ENCODE results near the gene DIPK1A. TPM values are rescaled to one million over a fixed set of nuclear protein-coding genes. Genes with fewer than 3 reads are reported as not detected.

The DIPK1A gene
- total RNA-seq, 1 donor: 29.0 TPM

DNA sequence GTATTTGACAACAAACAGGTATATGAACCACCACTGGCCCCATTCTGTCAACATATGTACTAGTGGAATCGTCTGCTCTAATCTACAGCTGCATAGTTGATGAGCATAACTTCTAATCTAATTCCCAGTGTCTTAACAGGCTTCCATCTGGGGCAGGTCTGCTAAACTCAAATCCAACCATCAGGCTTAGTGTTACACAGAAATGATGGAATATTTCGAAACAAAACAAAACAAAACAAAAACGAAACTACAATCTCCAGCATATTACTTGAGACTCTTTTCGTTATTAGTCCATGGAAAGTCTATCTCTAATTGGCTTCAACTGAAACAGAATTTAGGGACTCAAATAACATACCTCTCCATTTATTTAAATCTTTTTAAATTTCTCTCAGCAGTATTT is 37.6 kb downstream of the DIPK1A start:
- TF ChIP-seq, protein P1, sequence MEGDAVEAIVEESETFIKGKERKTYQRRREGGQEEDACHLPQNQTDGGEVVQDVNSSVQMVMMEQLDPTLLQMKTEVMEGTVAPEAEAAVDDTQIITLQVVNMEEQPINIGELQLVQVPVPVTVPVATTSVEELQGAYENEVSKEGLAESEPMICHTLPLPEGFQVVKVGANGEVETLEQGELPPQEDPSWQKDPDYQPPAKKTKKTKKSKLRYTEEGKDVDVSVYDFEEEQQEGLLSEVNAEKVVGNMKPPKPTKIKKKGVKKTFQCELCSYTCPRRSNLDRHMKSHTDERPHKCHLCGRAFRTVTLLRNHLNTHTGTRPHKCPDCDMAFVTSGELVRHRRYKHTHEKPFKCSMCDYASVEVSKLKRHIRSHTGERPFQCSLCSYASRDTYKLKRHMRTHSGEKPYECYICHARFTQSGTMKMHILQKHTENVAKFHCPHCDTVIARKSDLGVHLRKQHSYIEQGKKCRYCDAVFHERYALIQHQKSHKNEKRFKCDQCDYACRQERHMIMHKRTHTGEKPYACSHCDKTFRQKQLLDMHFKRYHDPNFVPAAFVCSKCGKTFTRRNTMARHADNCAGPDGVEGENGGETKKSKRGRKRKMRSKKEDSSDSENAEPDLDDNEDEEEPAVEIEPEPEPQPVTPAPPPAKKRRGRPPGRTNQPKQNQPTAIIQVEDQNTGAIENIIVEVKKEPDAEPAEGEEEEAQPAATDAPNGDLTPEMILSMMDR (IDR thresholded peaks at IDR 0.05; ENCODE audit: extremely low read depth, low read depth, low read length): no peak
- DNase-seq (ENCODE audit: insufficient read length, low spot score, missing footprints): no peak
- Histone ChIP-seq H3K4me3 (ENCODE audit: insufficient read depth, low read length) (peak overlapping the region; percentile 50), H2AFZ (ENCODE audit: low read length) (peak overlapping the region; percentile 70), H3K27me3 (ENCODE audit: insufficient read depth, low read length) (no peaks in the 10 kb centered on the region), H3K9me3 (ENCODE audit: low read depth, low read length) (no peaks in the 10 kb centered on the region), H3K27ac (ENCODE audit: low read depth, low read length) (peak overlapping the region; percentile 69), H3K4me2 (ENCODE audit: insufficient read depth, low read length) (peak overlapping the region; percentile 82), H4K20me1 (ENCODE audit: insufficient read depth, low read length) (no peaks in the 10 kb centered on the region), H3K79me2 (ENCODE audit: insufficient read depth, low read length) (no peaks in the 10 kb centered on the region), H3K4me1 (ENCODE audit: insufficient read depth, low read length) (peaks cover 24% of the 10 kb centered on the region), H3K36me3 (ENCODE audit: insufficient read depth, low read length) (no peaks in the 10 kb centered on the region)

GRCh38 chr1:92922356-92923035 is 38.8 kb downstream of the DIPK1A start:
- Histone ChIP-seq H3K4me3 (ENCODE audit: insufficient read depth, low read length) (peak overlapping the region; percentile 28), H4K20me1 (ENCODE audit: insufficient read depth, low read length) (no peaks in the 10 kb centered on the region), H2AFZ (ENCODE audit: low read length) (peak overlapping the region; percentile 78), H3K9me3 (ENCODE audit: low read depth, low read length) (no peaks in the 10 kb centered on the region), H3K79me2 (ENCODE audit: insufficient read depth, low read length) (no peaks in the 10 kb centered on the region), H3K4me2 (ENCODE audit: insufficient read depth, low read length) (peak overlapping the region; percentile 69), H3K4me1 (ENCODE audit: insufficient read depth, low read length) (peaks cover 24% of the 10 kb centered on the region), H3K27me3 (ENCODE audit: insufficient read depth, low read length) (no peaks in the 10 kb centered on the region), H3K27ac (ENCODE audit: low read depth, low read length) (peak overlapping the region; percentile 81), H3K36me3 (ENCODE audit: insufficient read depth, low read length) (no peaks in the 10 kb centered on the region)
- DNase-seq (ENCODE audit: insufficient read length, low spot score, missing footprints): no peak
- TF ChIP-seq, protein P1 (IDR thresholded peaks at IDR 0.05; ENCODE audit: extremely low read depth, low read depth, low read length): no peak

- no peak for DNase-seq (ENCODE audit: insufficient read length, low spot score, missing footprints)
- H3K4me2 ChIP-seq (ENCODE audit: insufficient read depth, low read length): no peak overlapping the region
- TF ChIP-seq, protein P1 (IDR thresholded peaks at IDR 0.05; ENCODE audit: extremely low read depth, low read depth, low read length): no peak
- no peaks in the 10 kb centered on the region for H4K20me1 ChIP-seq (ENCODE audit: insufficient read depth, low read length)
- H2AFZ ChIP-seq (ENCODE audit: low read length): no peak overlapping the region
- H3K4me1 ChIP-seq (ENCODE audit: insufficient read depth, low read length): peaks cover 24% of the 10 kb centered on the region
- no peaks in the 10 kb centered on the region for H3K27me3 ChIP-seq (ENCODE audit: insufficient read depth, low read length)
- H3K79me2 ChIP-seq (ENCODE audit: insufficient read depth, low read length): no peaks in the 10 kb centered on the region
- no peaks in the 10 kb centered on the region for H3K9me3 ChIP-seq (ENCODE audit: low read depth, low read length)
- H3K36me3 ChIP-seq (ENCODE audit: insufficient read depth, low read length): no peaks in the 10 kb centered on the region
- H3K27ac ChIP-seq (ENCODE audit: low read depth, low read length): peak overlapping the region; percentile 81
- no peak overlapping the region for H3K4me3 ChIP-seq (ENCODE audit: insufficient read depth, low read length)
These were observed 39.9 kb downstream of the DIPK1A start for GRCh38 chr1:92921031-92922023.

- no peaks in the 10 kb centered on the region for H3K9me3 ChIP-seq (ENCODE audit: low read depth, low read length)
- H3K4me2 ChIP-seq (ENCODE audit: insufficient read depth, low read length): no peak overlapping the region
- no peaks in the 10 kb centered on the region for H3K36me3 ChIP-seq (ENCODE audit: insufficient read depth, low read length)
- H2AFZ ChIP-seq (ENCODE audit: low read length): no peak overlapping the region
- H3K27me3 ChIP-seq (ENCODE audit: insufficient read depth, low read length): no peaks in the 10 kb centered on the region
- no peak overlapping the region for H3K4me3 ChIP-seq (ENCODE audit: insufficient read depth, low read length)
- H4K20me1 ChIP-seq (ENCODE audit: insufficient read depth, low read length): no peaks in the 10 kb centered on the region
- TF ChIP-seq, protein P1 (IDR thresholded peaks at IDR 0.05; ENCODE audit: extremely low read depth, low read depth, low read length): no peak
- no peaks in the 10 kb centered on the region for H3K79me2 ChIP-seq (ENCODE audit: insufficient read depth, low read length)
- no peaks in the 10 kb centered on the region for H3K4me1 ChIP-seq (ENCODE audit: insufficient read depth, low read length)
- DNase-seq (ENCODE audit: insufficient read length, low spot score, missing footprints): peak; percentile 72
- no peak overlapping the region for H3K27ac ChIP-seq (ENCODE audit: low read depth, low read length)
These were observed 44.4 kb downstream of the DIPK1A start for GRCh38 chr1:92916899-92917298.
